Measurements from ENCODE around the gene SARNP. TPM values are rescaled to one million over a fixed set of nuclear protein-coding genes. Genes with fewer than 3 reads are reported as not detected.
A peak's percentile ranks its signal among the peaks of the same experiment; 100 is the strongest.

Gene SARNP
- polyA plus RNA-seq, 10 donors: 62.5 to 85.4 (median 74.6) TPM

GRCh38 chr12:55743406-55744339, 73.9 kb downstream of the SARNP start:
- peak; percentile 43 to 82 (median 68) for DNase-seq

GRCh38 chr12:55742719-55743405, 74.7 kb downstream of the SARNP start, which contains the start of gene GDF11:
Gene GDF11, plus strand, starts transcription at chr12:55743122. Its CDS starts 195 bp downstream, at chr12:55743317.
- DNase-seq: peak; percentile 79 to 94 (median 88)

GRCh38 chr12:55741931-55742680, 75.4 kb downstream of the SARNP start:
- no peak for DNase-seq

- DNase-seq: no peak
Observed at GRCh38 chr12:55739025-55739378, 78.5 kb downstream of the SARNP start.

- peak; percentile 90 to 95 (median 94) for DNase-seq
Observed at GRCh38 chr12:55738123-55739024, 79.2 kb downstream of the SARNP start.

GRCh38 chr12:55737581-55738122, 79.9 kb downstream of the SARNP start:
- no peak for DNase-seq

- DNase-seq: peak in 1 of 3 donors; percentile 74
Observed at GRCh38 chr12:55736780-55737580, 80.5 kb downstream of the SARNP start.

GRCh38 chr12:55736076-55736475, 81.4 kb downstream of the SARNP start:
- DNase-seq: no peak

GRCh38 chr12:55734595-55734994, 82.9 kb downstream of the SARNP start:
- no peak for DNase-seq

- DNase-seq: no peak
Observed at GRCh38 chr12:55733858-55734257, 83.7 kb downstream of the SARNP start.

GRCh38 chr12:55733021-55733555, 84.4 kb downstream of the SARNP start:
- DNase-seq: no peak

GRCh38 chr12:55732288-55732687, 85.2 kb downstream of the SARNP start:
- DNase-seq: no peak

- DNase-seq: no peak
Observed at GRCh38 chr12:55729819-55730818, 87.4 kb downstream of the SARNP start.

- DNase-seq: peak; percentile 94 to 97 (median 97)
Observed at GRCh38 chr12:55728939-55729818, 88.3 kb downstream of the SARNP start, which contains the start of gene CD63. Gene CD63, minus strand, starts transcription at chr12:55729009. Its CDS starts 668 bp downstream, at chr12:55728341.

- DNase-seq: peak in 2 of 3 donors; percentile 89 to 93
Observed at GRCh38 chr12:55728186-55728938, 89.2 kb downstream of the SARNP start.

GRCh38 chr12:55727643-55728185, 89.8 kb downstream of the SARNP start:
- peak in 1 of 3 donors; percentile 75 for DNase-seq
